NCI-H345 treated with DMSO at 0.1 percent for 48 hours (cell line): Measurements from ENCODE around the gene WDR77.
A peak's percentile ranks its signal among the peaks of the same experiment; 100 is the strongest.

Experiments used
- DNase-seq: peaks from one replicate; lab custom pipeline; 2025; ENCODE audit not compliant: unreplicated experiment; lab: John Stamatoyannopoulos, UW

The WDR77 gene

DNA sequence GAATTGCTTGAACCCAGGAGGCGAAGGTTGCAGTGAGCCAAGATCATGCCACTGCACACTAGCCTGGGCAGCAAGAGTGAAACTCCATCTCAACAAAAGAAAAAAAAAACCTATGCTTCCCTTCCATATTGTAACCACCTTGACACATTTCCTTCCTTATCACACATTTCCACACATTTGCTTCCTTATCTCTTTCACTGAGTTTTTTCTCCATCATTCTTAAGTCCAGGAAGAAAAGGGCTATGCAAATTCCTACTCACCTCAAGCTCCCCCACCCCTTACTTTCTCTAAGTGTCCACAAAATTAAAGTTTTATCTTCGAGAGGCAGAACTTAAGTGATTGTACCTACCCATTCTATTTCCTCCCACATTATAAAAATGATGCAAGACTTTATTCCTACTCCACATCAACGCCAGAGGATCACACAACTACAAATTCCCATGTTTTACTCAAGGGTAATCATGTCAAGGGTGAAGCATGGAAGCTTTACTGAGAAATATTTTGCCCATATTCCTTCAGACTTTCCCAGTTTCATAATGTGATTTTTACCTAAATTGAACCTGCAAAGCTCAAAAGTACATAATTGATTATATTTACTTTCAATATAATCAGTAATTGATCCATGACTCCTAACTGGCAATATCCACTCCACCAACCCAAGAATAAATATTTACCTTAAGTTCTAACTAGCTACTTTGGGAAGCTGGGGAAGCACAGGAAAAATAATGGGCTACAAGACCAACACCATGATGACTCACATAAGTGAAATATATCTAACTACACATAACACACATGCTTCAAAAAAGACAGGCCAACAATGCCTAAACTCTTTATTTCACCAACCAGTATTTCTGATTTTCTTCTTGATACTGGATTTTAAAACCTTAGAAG, 9.3 kb downstream of the WDR77 start:
- DNase-seq = no peak

DNA sequence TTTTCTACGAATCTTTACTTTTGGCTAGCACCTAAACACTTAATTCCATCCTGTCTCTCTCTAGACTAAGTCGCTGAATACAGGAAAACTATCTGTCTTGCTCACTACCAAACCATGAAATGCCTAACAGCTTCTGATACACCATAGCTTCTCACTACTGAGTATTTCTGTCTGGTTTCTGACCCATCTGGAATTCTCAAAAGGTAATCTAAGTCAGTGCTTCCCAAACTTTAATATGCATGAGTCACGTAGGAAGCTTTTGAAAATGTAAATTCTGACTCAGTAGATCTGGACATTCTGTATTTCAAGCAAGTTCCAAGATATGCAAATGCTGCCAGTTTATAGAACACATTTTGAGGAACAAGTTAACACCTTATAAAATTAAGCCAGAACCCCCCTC, 12.3 kb downstream of the WDR77 start:
- no peak for DNase-seq

DNA sequence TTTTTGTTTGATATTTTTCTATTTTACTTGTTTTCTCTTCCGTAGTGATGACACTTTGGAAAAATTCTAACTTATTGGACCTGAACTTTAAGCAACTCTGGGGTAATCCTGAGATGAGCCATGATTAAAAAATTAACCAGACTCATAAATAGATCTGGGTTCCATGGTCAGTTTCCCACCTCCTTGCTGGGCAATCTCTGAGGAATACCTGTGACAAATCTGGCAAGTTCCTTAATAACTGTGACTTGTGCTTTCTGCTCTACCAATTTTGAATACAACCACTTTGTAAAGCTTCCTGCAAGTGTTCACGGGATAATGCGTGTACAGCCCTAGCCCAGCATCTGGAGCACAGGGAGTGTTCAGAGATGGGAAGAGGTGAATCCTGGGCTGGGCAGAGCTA, 24.8 kb downstream of the WDR77 start:
- no peak for DNase-seq

DNA sequence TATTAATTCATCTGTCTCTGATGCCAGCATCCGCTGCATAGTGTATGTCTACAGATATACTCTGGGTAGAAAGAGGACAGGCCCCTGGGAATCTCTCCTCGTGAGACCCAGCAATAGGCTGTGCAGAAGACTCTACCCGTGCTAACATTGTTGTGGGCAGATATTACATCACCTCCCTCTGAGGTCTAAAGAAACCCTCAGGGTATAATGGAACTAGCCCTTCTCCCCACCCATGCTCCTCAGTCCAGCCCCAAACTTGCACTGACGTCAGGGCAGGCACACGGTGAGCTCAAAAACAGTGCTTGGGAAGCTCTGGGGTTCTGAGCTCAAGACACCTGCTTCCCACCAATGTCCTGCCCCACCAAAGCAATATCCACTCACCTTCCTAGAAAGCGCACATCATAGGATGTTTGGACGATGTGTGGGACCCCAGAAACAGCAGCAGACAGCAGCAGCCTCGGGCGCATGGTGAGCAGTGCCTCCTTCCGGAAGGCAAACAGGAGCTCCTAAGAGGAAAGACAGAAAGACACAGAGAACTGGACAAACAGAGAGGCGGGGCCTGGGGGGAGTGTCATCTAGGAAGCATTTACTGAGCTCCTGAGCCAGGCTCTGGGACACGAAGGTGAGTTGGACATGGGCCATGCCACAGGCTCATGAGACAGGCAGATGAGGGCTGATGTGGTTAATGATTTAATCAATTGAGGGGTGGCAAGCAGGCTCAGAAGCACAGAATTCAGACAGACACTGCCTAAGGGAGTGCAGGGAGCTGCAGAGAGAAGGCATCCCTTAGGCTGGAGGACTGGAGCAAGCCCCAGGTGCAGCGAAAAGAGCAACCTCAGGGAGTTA, 26.3 kb downstream of the WDR77 start:
- DNase-seq = no peak

DNA sequence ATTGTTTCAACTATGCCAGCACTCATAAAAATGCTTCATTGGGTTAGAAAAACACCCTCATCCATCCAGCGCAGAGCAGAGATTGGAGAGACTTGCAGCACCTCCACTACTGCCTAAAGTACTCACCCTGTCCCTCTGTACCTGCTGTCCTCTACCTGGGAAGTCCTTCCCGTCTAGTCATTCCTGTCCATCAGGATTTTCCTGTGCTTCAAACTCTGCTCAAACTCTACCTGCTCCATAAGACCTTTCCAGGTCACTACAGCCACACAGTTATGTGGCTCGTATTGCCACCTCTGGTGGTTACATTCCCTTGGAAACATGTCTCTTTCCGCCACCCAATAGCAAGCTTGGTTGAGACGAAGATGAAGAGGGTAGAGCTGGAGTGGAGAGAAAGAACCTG, 28.7 kb downstream of the WDR77 start:
- DNase-seq = no peak

DNA sequence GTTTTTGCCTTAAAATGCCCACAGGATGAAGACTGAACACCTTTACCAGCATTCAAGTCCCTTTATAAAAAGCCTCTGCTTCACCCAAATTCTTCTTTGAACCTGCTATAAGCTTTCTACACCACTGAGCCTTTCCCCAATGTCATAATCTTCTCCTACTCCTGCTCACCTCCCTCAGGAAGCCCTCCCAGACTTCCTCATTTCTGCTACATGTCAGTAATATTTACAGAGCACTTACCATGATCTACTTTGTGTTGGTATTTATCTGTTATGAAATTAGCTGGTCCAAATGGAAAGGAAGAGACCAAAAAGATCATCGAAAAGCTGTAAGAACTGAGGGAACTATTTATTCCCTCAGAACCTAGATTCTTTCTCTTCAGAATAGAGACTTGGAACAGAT, 30.0 kb downstream of the WDR77 start:
- DNase-seq = no peak

DNA sequence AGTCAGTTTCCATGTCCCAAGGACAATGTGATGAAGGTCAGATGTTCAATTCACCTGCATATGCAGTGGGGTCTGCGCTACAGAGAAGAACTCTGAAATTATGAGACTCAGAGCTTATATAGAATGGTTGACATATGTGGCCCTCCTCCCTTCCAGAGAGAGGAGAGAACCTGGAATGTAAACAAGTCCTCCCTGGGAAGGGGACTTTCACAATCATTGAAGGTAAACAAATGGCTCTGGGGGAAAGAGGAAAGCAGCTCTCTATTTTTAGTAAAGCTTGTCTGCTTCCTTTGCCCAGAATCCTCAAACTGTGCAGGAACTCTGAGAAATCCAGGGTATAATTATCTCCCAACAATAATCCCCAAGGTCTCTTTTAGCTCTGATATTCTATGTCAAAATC, 31.3 kb downstream of the WDR77 start:
- DNase-seq = no peak

DNA sequence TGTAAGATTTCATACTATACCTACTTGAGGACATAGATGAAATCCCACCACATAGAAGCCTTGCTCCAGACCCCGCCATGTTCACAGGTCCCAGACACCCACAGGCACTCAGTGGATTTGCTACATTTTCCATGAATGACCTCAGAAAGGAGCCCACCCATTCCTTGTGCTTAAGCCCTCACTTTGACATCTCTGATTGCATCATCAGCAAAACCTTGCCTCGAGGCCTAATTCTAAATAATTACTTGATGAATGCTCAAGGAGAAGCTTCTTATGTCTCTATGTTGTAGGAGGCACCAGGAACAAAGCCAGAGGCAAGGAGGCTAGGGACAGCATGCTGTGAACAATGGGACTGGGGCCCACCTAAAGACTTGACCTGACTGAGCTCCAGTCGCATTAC, 33.6 kb downstream of the WDR77 start:
- DNase-seq = no peak

DNA sequence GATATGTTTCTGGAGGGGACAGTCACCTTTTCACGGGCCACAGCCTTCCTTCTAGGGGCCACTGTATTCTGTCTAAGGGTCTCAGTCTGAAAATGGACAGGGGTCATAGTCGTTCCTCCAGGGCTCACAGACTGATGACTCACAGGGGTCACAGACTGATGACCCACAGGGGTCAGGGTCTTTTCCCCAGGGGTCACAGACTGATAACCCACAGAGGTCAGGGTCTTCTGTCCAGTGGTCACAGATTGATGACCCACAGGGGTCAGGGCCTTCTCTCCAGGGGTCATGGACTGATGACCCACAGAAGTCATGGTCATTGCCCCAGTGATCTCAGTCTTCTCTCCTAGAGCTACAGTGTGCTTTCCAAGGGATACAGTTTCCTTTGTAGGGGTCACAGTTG, 34.3 kb downstream of the WDR77 start:
- no peak for DNase-seq

DNA sequence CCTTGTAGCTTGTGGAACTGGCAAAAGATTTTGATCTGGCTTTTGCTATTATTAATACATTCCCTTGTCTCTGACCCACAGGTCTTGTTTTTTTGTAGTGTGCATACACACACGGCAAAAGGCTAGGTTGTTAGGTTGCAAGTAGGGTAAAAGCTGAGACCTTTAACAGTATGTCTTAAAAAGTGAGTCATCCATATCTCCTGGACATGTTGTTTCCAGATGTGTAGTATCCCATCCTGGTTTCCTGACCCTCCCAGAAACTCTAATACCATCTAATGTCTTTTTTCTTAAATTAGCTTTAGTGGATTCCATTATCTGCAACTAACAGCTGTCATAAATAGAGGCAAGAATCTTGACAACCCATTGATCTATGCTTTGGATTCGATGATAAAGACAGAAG, 36.2 kb downstream of the WDR77 start:
- DNase-seq = no peak

DNA sequence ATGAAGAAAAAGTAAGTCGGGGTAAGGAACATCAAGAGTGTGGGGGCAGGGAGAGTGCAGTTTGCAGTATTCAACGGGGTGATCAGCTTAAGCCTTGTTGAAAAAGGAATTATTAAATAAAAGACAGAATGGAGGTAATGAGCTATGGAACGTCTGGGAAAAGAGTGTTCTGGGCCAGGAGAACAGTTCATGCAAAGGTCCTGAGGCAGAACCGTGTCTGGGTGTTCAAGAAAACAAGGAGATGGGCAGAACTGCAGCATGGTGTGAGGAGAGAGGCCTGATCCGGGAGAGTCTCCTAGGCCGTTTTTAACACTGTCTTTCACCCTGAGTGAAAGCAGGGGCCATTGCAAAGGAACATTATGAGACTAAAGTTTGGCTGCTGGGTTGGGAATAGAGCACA, 41.8 kb downstream of the WDR77 start:
- DNase-seq = no peak

DNA sequence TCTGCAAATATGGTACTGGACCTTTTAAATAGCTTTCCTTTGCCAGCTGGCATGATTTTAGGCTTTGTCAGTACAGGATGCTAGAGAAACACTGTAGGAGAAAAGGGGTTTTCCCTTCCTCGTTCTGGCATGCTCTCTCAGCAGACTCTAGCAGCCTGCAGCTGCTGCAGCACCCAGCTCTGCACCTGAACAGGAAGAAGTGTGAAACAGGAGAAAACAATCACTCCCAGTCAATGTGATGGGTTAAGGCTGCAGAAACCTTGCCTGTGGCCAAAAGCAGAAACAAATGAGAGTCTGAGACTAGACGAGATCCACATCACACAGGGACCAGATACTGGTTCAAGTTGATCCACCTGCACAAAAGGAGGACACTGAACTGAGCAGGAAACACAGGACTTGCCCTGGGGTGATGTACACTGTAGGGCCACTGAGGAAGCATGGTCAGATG, 42.7 kb downstream of the WDR77 start:
- DNase-seq = peak; percentile 2

DNA sequence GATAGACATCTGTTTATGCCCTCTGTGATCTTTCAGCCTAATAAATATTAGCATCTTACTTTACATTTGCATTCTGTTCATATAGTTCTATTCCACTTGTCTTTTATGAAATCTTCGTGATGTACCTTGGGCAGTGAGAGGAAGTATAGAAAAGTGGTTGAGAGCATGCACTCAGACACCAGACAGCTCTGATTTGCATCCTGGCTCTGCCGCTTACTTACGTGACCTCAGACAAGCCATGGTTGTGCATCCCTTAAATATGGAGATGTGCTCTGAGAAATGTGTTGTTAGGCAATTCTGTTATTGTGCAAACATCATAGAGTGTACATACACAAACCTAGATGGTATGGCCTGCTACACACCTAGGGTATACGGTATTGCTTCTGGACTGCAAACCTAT, 44.5 kb downstream of the WDR77 start:
- no peak for DNase-seq

DNA sequence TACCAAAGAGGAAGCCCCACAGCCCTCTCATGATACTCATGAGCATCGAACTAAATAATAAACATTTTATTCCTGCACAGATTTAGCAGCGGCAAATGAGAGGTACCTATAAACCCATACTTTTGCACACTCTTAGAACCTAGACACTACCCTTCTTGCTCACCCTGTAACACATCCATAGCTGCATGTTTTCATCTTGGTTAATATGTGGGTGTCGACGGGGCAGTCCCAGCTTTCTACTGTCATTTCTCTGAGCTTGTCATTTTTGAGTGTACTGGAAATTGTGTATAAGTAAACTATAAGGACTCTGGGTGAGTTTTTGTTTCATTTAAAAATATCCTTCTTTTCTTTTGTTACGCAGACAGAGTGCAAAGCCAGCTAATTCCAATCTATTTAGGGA, 47.0 kb downstream of the WDR77 start:
- DNase-seq = no peak

DNA sequence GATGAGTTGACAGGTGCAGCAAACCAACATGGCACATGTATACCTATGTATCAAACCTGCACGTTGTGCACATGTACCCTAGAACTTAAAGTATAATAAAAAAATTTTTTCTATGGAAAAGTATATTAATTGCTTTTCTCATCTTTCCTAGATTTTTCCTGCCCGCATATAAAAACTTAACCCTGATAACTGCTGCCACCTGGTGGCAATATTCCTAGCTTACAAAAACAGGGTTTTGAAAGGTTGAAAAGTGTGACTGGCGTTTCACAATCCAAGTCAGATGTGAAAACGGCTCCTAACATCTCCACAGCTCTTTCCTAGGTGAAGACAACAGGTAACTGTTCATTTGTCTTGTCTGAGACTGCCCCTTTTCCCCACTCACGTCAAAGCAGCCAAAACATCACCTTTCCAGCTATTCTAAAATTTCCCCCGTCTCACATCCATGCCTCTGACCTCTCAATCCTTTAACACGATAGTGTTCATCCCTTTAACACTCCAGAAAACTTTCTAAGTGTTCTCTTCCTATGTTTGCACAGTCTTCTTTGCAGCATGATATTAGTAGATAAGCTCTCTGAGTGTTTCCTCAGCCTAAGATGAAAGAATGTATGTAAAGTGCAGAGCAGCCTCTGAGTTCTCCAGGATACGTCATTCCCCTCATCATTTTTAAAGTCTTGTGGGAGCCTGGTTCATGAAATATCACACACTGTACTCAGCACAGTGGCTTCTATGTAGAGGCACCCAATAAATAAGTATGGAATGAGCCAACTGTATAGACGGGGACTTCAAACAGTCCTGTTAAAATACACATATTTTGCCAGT, 49.1 kb downstream of the WDR77 start:
- peak; percentile 43 for DNase-seq

DNA sequence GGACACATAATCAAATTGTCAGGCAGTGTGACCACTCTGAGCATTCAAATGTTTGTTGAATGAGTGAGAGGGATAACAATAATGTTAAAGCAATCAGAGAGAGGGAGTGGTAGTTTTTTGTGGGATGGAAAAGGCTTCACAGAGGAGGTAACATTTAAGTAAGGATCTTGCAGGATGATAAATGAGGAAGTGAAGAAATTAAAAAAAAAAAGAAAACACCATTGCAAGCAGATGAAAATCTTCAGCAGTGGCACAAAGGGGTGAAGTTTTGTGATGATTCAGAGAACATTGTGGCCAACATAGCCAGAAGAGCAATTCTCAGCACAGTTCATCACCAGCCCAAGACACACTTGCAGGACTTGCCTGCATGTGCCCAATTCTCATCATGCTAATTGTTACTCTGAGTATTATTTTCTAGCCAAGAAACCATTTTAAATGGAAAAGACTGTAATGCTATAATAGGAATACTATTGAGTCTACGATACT, 56.6 kb downstream of the WDR77 start:
- DNase-seq = no peak

DNA sequence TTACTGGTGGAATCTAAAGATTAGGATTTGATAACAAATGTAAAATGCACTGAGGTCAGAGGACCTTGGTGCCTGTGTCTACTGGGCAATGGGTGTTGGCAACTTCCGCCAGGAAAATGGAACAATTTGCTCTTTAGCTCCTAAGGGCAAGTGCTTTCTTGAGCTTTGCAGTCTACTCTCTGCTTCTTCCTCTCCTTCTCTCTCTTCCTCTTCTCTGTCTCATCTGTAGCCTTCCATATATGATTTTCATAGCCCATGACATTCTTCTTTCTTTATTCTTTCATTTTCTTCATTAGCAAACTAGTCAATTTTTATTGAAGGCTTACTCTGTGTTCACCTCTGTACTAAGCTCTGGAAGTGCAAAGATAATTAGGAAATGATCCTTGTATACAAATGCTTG, 57.0 kb downstream of the WDR77 start:
- no peak for DNase-seq
